Frontal cortex (tissue), 4 donors: ENCODE data around the gene FAM174C. TPM values are rescaled to one million over a fixed set of nuclear protein-coding genes. Genes with fewer than 3 reads are reported as not detected.
A peak's percentile ranks its signal among the peaks of the same experiment; 100 is the strongest.

Source experiments
- DNase-seq, 2 donors: peaks; one replicate each; pipeline ENCODE4 v3.0.0; 2012; ENCODE audit warnings: low spot score in 2 of 2
- FAIRE-seq: peaks from 2 replicates; lab custom pipeline; 2012; peaks lifted over from hg19 to GRCh38; lab: Jason Lieb, UNC
- total RNA-seq: library from RNA; depleted of rRNA; stranded (reverse); fragments of >200 nt; gene quantifications from one replicate; pipeline ENCODE4 v1.2.3, GENCODE V29; 2014
- donor health status: control.
- donor health status: control.
- donor health status: control.

Gene FAM174C
- total RNA-seq, 1 donor from 2014 or later, result 8.6 TPM

GRCh38 chr19:1283207-1283916, 8.0 kb downstream of the FAM174C start:
- DNase-seq (no peak), FAIRE-seq (no peak)

- FAIRE-seq, result no peak
- DNase-seq, result no peak
Measured at GRCh38 chr19:1283917-1284292, 8.6 kb downstream of the FAM174C start.

GRCh38 chr19:1284293-1284978, 9.1 kb downstream of the FAM174C start:
- FAIRE-seq (no peak), DNase-seq (no peak)

GRCh38 chr19:1284979-1285736, 9.8 kb downstream of the FAM174C start:
- no peak for FAIRE-seq
- no peak for DNase-seq

GRCh38 chr19:1285737-1286360, 10.5 kb downstream of the FAM174C start, which contains the start of gene EFNA2:
TSS of gene EFNA2 (plus strand) at chr19:1285873. CDS start at chr19:1286169, 296 bp downstream.
- DNase-seq, result peak in 1 of 2 donors; percentile 77

GRCh38 chr19:1286487-1287353, 11.4 kb downstream of the FAM174C start:
- DNase-seq, result no peak
- FAIRE-seq, result no peak

More at GRCh38 chr19:1285737-1286360, 10.5 kb downstream of the FAM174C start, which contains the start of gene EFNA2:
- no peak for FAIRE-seq

GRCh38 chr19:1287354-1288225, 12.3 kb downstream of the FAM174C start:
- FAIRE-seq, result no peak
- DNase-seq, result no peak

- no peak for DNase-seq
- FAIRE-seq, result no peak
Measured at GRCh38 chr19:1288226-1288612, 12.9 kb downstream of the FAM174C start.

- FAIRE-seq, result no peak
- no peak for DNase-seq
Measured at GRCh38 chr19:1288833-1289685, 13.7 kb downstream of the FAM174C start.

- FAIRE-seq (no peak), DNase-seq (no peak)
Measured at GRCh38 chr19:1289686-1290025, 14.3 kb downstream of the FAM174C start.

GRCh38 chr19:1290196-1290702, 14.9 kb downstream of the FAM174C start:
- DNase-seq (no peak), FAIRE-seq (no peak)

- DNase-seq (no peak), FAIRE-seq (no peak)
Measured at GRCh38 chr19:1290703-1291651, 15.6 kb downstream of the FAM174C start.

GRCh38 chr19:1291761-1292418, 16.6 kb downstream of the FAM174C start:
- FAIRE-seq (no peak), DNase-seq (peak in 1 of 2 donors; percentile 76)

- no peak for FAIRE-seq
- no peak for DNase-seq
Measured at GRCh38 chr19:1292419-1293151, 17.3 kb downstream of the FAM174C start.
